Chondrocyte (in vitro differentiated cells): Measurements from ENCODE around the gene BSG. TPM values are rescaled to one million over a fixed set of nuclear protein-coding genes. Genes with fewer than 3 reads are reported as not detected.

Source experiments
- DNase-seq: peaks from one replicate; pipeline ENCODE4 v3.0.0; 2021; ENCODE audit warnings: mixed read lengths, low spot score
- H3K27ac Mint-ChIP-seq: one replicate; pipeline ENCODE4 v1.8.0; 2021; ENCODE audit warnings: mild to moderate bottlenecking, moderate library complexity, mixed read lengths; ENCODE audit not compliant: unreplicated experiment
- H3K27me3 Mint-ChIP-seq: 2 replicates; pipeline ENCODE4 v1.8.0; 2021; ENCODE audit warnings: low read depth, mixed read lengths
- H3K36me3 Mint-ChIP-seq: 2 replicates; pipeline ENCODE4 v1.8.0; 2021; ENCODE audit warnings: low read depth, mixed read lengths
- H3K4me1 Mint-ChIP-seq: 2 replicates; pipeline ENCODE4 v1.8.0; 2021; ENCODE audit warnings: low read depth, mild to moderate bottlenecking, mixed read lengths
- H3K4me3 Mint-ChIP-seq: one replicate; pipeline ENCODE4 v1.8.0; 2021; ENCODE audit warnings: mild to moderate bottlenecking, moderate library complexity, mixed read lengths; ENCODE audit not compliant: unreplicated experiment
- H3K9me3 Mint-ChIP-seq: 2 replicates; pipeline ENCODE4 v1.8.0; 2021; ENCODE audit warnings: low read depth, mixed read lengths
- long read RNA-seq: library from polyadenylated mRNA; stranded (forward); transcript quantifications from one replicate; pipeline ENCODE4 v2.0.0, GENCODE V29; 2021
- total RNA-seq: library from RNA; stranded (reverse); gene quantifications from 3 replicates; pipeline ENCODE4 v1.2.1, GENCODE V29; 2021
- TF ChIP-seq, protein P1 (sequence below): fragments of 200-600 bp; sonication (generic); IDR thresholded peaks from 2 replicates; pipeline ENCODE4 v1.5.0; 2021; ENCODE audit warnings: antibody characterized with exemption, mild to moderate bottlenecking, moderate library complexity

Gene BSG
- 440 to 503 TPM (median 452 TPM) in 3 replicates for total RNA-seq
- long read RNA-seq, partial matches to known transcripts, result 59 of 951 reads
- long read RNA-seq, other reads (novel, unspliced or antisense), result 892 of 951 reads

- no peaks in the 10 kb centered on the region for H3K9me3 Mint-ChIP-seq
- H3K27ac Mint-ChIP-seq, result peak within 1 kb of the TSS; percentile 99
- no peaks in the 10 kb centered on the region for H3K36me3 Mint-ChIP-seq
- no peaks in the 10 kb centered on the region for H3K27me3 Mint-ChIP-seq
- DNase-seq, result peak; percentile 98
- peaks cover 49% of the 10 kb centered on the region for H3K4me1 Mint-ChIP-seq
- TF ChIP-seq, protein P1, sequence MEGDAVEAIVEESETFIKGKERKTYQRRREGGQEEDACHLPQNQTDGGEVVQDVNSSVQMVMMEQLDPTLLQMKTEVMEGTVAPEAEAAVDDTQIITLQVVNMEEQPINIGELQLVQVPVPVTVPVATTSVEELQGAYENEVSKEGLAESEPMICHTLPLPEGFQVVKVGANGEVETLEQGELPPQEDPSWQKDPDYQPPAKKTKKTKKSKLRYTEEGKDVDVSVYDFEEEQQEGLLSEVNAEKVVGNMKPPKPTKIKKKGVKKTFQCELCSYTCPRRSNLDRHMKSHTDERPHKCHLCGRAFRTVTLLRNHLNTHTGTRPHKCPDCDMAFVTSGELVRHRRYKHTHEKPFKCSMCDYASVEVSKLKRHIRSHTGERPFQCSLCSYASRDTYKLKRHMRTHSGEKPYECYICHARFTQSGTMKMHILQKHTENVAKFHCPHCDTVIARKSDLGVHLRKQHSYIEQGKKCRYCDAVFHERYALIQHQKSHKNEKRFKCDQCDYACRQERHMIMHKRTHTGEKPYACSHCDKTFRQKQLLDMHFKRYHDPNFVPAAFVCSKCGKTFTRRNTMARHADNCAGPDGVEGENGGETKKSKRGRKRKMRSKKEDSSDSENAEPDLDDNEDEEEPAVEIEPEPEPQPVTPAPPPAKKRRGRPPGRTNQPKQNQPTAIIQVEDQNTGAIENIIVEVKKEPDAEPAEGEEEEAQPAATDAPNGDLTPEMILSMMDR, result no peak
- peak within 1 kb of the TSS; percentile 90 for H3K4me3 Mint-ChIP-seq
These were observed at the start of gene BSG for GRCh38 chr19:572140-572742. TSS of gene BSG (plus strand) at chr19:572596. CDS start at chr19:572635, 39 bp downstream.

DNA sequence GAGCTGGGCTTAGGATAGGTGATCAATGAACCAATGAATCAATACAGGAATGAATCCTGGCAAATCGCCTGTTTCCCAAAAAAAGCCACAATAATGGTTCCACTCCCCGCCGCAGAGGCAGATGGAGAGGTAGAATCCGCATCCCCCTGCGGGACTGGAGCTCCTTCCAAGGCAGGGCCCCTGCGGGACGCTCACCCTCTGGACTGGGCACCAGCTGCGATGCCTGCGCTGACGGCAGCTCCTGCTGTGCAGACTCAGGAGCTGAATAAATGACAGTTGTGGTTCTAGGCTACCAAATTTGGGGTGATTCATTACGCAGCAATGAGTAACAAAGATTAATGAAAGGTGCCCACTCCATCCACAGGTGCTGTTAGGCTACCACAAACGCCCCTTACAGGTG is 49.7 kb upstream of the BSG start:
- Mint-ChIP-seq H3K27me3 (no peaks in the 10 kb centered on the region), H3K9me3 (no peaks in the 10 kb centered on the region), H3K4me3 (no peak overlapping the region), H3K27ac (no peak overlapping the region), H3K36me3 (no peaks in the 10 kb centered on the region), H3K4me1 (peaks cover 9% of the 10 kb centered on the region)
- TF ChIP-seq, protein P1, result no peak
- DNase-seq, result no peak

- peak overlapping the region; percentile 51 for H3K27ac Mint-ChIP-seq
These were observed 48.2 kb upstream of the BSG start for GRCh38 chr19:524062-524674.

DNA sequence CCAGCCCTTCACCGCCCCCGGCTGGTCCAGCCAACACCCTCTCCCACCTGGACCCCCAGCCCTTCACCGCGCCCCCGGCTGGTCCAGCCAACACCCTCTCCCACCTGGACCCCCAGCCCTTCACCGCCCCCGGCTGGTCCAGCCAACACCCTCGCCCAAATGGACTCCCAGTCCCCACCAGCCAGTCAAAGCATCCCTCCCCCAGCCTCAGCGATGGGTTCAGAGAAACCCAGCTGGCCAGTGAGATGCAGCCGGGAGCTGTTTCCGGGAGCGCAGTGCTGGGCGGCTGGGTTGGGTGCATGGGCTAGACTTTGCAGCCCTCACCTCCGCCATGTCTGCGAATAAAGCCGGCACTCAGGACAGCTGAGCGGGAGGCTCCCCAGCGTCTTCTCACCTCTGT is 47.4 kb upstream of the BSG start:
- no peak overlapping the region for H3K4me3 Mint-ChIP-seq
- H3K36me3 Mint-ChIP-seq, result no peaks in the 10 kb centered on the region
- TF ChIP-seq, protein P1, result no peak
- DNase-seq, result peak; percentile 93
- peaks cover 9% of the 10 kb centered on the region for H3K4me1 Mint-ChIP-seq
- H3K27ac Mint-ChIP-seq, result no peak overlapping the region
- no peaks in the 10 kb centered on the region for H3K9me3 Mint-ChIP-seq
- no peaks in the 10 kb centered on the region for H3K27me3 Mint-ChIP-seq

More at GRCh38 chr19:524062-524674, 48.2 kb upstream of the BSG start:
- H3K36me3 Mint-ChIP-seq, result no peaks in the 10 kb centered on the region
- H3K27me3 Mint-ChIP-seq, result no peaks in the 10 kb centered on the region
- TF ChIP-seq, protein P1, result no peak
- H3K9me3 Mint-ChIP-seq, result no peaks in the 10 kb centered on the region
- peak; percentile 82 for DNase-seq
- peak overlapping the region; percentile 51 for H3K4me3 Mint-ChIP-seq
- H3K4me1 Mint-ChIP-seq, result peaks cover 9% of the 10 kb centered on the region

DNA sequence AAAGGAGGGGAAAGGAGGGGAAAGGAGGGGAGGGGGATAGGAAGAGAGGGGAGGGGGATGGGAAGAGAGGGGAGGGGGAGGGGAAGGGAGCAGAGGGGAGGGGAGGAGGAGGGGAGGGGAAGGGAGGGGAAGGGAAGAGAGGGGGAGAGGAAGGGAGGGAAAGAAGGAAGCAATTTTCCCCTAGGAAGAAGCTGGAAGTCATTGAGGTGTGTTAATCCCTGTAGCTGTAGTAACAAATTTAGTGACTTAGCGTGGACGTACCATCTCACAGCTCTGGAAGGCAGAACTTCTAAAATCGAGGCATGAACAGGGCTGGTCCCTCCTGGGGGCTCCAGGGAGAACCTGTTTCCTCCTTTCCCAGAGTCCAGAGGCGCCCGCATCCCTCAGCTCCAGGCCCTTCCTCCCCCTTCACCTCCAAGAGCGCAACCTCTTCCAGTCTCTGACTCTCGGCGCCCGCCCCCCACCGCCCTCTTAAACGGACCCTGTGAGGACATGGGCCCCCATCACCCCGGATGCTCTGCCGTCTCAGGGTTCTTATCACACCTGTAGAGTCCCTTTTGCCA is 46.5 kb upstream of the BSG start:
- Mint-ChIP-seq H3K27ac (no peak overlapping the region), H3K27me3 (no peaks in the 10 kb centered on the region), H3K4me1 (peaks cover 9% of the 10 kb centered on the region), H3K36me3 (no peaks in the 10 kb centered on the region), H3K4me3 (no peak overlapping the region), H3K9me3 (no peaks in the 10 kb centered on the region)
- DNase-seq, result no peak
- TF ChIP-seq, protein P1, result no peak
